Activated CD4-positive, alpha-beta T cell treated with anti-CD3 and anti-CD28 coated beads for 4 hours (primary cell): ENCODE measurements around the gene TMEM121B.

ENCODE experiments used
- DNase-seq, 2 donors: peaks; one replicate each; pipeline ENCODE4 v3.0.0-alpha.2; 2020

The TMEM121B gene

DNA sequence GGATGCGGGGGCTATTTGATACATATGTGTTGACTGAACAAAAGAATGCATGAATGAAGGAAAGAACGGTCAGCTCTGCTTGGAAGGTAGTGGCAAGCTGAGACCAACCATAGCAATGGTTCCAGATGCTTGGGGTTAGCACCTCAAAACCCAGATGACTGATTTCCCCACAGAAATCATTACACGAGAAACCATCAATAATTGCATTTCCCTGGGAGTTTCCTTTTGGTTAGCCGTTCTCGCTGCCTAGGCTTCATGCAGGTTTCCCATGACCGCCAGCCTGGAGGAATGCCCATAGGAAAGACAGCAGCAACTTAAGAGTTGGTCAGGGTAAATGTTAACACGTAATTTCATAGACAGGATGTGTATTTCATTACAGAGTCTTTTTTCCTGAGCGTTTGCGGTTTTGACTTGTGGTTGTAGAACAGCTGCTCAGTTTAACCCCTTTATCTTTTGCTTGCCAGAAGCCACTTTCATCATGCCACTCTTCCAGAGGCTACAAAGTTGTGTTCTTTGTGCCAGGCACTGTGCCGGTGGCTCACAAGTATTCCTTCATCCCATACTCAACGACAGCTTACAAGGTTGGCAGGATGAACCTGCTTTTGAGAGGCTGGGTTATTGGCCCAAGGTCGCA is 33.5 kb downstream of the TMEM121B start:
- peak; percentile 42 to 43 for DNase-seq

DNA sequence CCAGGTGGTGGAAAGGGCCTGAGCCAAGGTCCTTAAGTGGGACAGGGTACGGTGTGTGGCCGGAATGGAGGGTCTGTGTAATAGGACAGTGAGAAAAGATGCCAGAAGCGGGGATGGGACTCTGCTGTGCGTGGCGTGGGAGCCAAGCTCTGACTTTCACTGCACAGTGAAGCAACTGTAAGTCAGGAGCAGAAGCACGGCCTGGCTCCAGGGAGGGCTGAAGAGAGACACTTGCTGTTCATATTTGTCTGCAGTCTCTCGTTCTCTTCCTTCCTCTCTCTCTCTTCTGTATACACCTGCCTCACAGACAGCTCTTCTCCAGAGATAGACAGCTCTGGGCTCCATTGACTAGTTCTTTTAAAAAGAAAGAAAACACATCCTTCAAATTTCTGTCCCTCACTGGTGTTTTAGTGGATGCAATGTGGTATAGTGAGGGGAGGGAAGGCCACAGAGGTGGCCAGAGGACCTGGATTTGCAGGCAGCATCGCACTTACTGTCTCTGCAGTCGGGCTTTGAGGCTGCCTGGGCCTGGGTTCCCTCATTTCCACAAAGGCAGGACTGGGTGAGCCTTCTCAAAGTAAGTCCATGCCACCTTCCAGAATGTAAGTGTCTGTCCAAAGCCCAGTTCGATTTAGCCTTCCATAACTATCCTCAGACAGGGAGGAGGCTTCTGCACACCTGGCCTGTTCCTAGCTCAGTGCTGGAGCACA is 34.2 kb downstream of the TMEM121B start:
- no peak for DNase-seq

DNA sequence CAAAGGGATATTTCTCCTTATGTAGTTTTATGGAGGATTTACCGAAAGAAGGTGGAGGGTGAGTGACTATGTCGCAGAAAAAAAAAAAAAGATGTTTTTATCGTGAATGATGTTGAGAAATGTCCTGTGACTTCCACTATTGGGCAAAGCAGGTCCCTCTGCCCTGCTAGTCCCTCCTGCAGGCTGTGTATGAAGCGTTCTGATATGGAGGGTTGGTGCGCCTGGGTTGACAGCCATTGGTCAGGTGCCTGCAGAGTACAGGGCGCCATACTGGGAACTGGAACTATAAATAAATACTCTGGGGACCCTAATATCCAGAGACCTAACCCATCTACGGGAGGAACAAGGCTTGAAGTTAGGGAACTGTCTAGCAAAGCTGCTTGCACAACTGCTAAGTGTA is 34.9 kb downstream of the TMEM121B start:
- DNase-seq: no peak

DNA sequence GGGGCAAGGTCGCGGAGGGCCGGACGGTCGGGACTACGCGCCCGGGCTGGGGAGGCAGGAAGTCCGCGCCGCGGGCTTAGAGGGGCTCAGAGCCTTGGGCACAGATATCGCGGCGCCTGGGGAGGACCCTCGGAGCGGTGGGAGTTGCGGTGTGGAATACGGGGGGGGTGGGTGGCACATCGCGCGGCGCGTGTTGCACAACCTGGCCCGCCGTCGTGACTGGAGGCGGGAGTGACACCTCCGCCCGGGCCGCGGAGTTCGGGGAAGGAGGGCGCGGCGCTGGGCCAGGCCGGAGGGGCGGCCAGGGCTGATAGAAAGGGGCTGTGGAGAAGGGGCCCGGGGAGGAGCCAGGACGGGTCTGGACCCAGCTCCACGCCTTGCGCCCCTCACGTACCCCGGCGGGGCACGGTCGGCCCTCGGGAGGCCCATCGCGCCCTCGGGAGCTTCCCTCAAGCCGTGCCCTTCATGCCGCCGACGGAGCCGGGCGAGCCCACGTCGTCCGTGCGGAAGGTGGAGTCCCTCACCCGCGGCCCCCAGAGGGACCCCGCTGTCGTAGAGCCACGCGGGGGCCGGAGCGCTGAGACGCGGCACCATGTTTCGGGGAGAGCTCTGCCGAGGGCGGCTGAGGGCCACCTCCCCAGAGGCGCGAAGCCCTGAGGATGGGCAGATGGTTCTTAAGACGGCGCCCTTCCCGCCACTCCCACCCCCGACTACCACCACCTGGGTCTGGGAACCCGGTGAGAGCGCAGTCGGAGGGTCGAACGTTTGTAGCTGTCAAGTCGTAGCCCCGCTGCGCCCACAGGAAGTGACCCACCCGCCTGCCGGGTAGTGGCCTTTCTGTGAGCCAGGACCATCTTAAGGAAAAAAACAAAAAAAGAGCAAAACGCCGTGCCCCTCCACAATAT is 35.6 kb downstream of the TMEM121B start:
- peak; percentile 47 to 57 for DNase-seq

- DNase-seq: peak; percentile 89 to 95
Observed at GRCh38 chr22:17084554-17085276, 36.4 kb downstream of the TMEM121B start, which contains the start of gene IL17RA. IL17RA (plus strand) TSS chr22:17085000; CDS start chr22:17085092, 92 bp downstream.

- no peak for DNase-seq
Observed at GRCh38 chr22:17083811-17084441, 37.2 kb downstream of the TMEM121B start.

DNA sequence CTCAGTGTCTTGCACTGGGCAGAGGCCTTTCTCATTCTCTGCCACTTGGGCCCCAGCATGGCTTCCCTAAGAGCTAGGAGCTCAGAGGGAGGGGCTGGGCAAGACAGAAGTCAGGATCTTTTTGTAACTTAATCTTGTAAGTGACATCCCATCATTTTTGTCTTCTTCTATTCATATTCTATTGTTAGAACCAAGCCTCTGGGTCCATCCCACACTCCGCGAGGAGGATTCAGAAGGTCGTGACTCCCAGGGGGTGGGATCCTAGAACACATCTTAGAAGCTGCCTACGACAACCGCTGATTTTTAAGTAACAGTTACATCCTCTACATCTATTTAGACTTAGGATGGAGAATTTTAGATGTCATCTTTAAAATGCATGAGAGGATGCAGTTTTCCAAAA is 37.9 kb downstream of the TMEM121B start:
- no peak for DNase-seq

GRCh38 chr22:17079572-17079971 is 41.6 kb downstream of the TMEM121B start:
- no peak for DNase-seq

DNA sequence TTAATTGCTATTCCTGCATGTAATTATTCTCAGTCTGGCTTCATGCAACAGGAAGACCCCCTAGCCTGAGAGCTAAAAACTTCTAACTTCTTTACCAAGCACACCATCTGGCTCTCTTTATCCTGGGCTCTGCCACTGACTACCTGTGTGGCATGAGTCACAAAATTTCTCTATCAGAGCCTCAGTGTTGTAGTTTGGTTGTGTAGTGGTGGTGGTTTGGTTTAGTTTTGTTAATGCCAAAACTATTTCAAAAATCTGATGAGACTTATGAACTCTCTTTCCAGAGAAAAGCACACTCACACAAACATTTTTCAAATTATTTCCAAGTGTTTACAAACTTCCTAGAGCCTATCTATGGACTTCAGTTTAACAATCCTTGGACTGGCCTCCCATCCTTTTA is 43.9 kb downstream of the TMEM121B start:
- no peak for DNase-seq

DNA sequence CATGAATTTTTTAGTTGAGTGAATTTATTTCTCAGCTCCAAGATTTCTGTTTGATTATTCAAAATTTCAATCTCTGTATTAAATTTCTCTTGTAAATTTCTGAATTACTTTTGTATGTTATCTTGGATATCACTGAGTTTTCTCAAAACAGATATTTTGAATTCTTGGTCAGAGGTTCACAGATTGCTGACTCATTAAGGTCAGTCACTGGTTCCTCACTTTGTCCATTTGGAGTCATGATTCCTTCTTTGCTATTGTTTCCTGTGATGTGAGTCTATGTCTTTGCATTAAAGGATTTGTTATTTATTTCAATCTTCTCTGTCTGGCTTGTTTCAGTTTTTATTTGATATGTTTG is 46.5 kb downstream of the TMEM121B start:
- no peak for DNase-seq

DNA sequence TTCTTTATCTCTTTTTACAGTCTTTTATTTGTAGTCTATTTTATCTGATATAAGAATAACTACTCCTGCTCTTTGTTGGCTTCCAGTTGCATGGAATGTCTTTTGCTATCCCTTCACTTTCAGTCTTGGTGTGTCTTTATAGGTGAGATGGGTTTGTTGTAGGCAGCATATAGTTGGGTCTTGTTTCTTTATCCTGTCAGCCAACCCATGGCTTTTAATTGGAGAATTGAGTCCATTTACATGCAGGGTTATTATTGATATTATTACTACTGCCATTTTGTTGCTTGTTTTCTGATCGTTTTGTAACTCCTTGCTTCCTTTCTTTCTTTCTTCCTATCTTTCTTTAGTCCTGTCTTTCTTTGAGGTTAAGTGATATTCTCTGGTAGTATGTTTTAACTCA is 48.3 kb downstream of the TMEM121B start:
- DNase-seq: no peak
